GM15510 (cell line): ENCODE results near the gene CMIP.

ENCODE experiments used
- POLR2A ChIP-seq: IDR thresholded peaks from 3 replicates; pipeline ENCODE4 v1.6.1; 2011; ENCODE audit warnings: borderline replicate concordance; ENCODE audit not compliant: insufficient read length; ENCODE audit errors: extremely low read depth

CMIP gene

DNA sequence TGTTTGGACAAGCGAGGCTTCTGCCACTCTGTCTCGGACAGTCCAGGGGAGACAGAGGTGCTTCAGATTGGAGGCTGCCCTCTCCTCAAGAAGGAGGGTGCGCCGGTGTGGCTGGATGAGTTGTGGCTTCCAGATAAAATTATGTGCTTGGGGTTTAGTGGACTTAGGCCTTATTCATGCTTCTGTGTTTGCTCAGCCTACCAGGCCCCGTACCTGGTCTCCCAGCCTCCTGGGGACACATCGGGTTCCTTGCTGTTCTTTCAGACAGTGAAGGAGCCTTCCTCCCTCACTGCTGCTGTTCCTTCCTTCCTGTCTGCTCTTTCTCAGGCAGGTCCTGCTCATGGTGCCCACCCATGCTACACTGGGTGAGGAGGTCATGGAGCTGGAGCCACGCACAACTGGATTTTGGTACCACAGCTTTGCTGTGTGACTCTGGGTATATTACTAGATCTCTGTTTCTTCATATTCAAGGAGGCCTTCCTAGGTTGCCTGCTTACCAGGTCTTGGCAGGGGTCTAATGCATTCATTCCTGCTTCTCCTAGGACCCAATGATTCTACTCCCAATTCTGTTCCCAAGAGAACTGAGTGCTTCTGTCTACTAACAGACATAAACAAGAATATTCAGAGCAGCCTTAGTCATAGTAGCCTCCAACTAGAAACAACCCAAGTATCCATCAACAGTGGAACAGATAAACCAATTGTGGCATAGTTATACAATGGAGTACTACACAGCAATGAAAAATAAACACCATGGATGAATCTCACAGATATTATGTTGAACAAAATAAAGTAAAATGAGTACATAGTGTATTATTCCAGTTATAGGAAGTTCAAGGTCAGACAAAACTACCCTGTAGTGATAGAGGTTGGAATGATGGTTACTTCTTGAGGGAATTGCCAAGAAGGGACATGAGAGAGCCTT is 121.7 kb downstream of the CMIP start:
- TF ChIP-seq POLR2A, result no peak

DNA sequence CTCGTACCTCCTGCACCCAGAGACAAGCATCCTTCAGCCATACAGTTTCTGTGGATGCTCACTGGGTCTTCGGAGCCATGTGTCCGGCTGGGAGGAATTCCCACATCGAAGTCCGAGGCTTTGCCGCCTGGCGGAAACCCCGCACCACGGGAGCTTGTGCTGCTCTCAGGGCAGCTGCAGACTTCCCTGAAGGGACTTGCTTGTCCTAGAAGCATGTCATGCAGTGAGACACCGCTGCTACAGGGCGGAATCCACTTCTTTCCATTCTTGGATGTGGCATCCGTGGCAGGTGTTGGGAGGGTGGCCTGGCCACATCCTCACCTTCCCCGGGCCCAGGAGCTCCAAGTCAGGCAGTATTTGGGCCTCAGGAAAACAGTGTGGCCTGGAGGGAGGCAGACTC is 122.5 kb downstream of the CMIP start:
- no peak for TF ChIP-seq POLR2A

DNA sequence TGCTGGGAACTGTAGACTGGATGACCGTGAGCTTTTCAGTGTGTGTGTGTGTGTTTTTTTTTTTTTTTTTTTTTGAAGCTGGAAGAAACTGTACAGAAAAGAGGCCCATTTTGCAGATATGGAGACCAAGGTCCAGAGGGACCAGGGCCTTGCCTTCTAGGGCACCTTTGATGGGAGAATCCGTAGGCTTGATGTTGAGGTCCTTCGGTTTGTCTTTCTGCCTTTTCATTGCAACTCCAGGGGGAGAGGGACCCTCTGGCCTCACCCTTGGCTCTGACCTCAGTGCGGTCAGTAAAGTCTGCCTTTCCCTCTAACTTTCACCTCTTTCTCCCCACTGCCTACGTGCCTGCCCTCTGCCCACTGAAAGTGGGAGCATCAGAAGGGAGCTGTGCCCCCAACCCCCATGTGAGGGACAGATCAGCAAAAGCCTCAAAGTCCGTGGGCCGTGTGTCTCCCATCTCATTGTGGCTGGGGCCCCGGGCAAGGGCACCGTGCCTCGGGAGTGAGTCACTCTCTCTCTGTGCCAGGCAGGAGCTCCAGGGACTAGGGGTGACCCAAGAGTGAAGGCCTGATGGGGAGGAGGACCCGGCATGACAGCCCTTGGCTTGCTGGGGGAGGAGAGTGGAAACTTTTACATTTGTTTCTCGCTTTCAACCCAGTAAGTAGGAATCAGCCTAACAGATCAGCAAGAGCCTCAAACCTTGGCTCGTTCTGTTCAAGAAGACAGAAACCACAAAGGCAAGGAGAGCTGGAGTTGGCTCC is 123.6 kb downstream of the CMIP start:
- no peak for TF ChIP-seq POLR2A

DNA sequence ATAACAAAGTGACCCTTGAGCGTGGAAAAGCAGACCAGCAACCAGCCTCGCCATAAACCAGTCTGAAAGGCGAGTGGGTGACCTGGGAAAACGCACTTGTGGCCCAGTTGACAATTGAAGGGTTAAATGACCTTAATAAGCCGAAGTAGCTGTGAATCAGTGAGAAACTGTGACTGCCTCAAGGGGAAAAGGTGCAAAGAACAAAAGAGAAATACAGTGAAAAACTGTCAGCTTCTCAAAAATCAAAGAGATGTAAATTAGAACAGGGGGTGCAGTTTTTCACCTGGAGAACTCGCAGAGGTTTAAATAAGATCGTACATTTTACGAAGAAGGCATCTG is 124.1 kb downstream of the CMIP start:
- no peak for TF ChIP-seq POLR2A

DNA sequence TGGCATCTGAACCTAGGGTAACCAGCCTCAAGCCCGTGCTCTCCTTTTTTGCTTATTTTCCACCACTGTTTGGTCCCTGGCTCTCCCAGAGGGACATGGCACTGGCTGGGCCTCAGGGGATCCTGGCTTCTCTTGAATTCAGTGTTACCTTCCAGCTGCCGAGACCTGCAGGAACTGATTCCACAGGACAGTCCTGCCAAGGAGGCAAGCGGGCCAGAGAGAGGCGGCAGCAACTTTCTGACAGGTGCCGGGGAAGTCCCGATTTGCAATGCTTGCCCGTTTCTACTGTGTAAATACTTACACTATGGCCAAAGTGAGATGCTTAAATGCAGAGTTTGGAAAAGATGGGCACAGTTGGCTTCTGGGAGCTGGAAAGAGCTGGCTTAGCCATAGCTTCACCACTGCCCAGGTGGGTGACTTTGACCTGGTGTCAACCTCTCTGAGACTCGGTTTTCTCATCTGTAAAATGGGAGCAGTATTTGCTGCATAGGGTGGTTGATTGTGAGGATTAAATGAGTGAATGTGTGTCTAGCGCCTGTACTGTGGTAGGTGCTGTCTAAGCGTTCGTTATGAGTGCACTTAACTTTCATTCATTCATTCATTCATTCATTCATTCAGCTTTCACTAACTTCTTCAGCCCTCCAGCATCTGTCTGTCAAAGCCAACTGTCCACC is 124.9 kb downstream of the CMIP start:
- TF ChIP-seq POLR2A, result no peak

GRCh38 chr16:81570151-81570846 is 125.7 kb downstream of the CMIP start:
- TF ChIP-seq POLR2A, result no peak

DNA sequence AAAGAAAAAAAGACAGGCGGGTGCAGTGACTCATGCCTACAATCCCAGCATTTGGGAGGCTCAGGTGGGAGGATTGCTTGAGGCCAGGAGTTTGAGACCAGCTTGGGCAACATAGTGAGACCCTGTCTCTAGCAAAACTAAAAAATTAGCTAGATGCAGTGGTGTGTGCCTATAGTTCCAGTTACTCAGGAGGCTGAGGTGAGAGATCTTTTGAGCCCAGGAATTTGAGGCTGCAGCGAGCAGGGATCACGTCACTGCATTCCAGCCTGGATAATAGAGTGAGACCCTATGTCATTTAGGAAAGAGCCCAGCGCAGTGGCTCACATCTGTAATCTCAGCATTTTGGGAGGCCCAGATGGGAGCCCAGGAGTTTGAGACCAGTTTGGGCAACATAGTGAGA is 126.6 kb downstream of the CMIP start:
- no peak for TF ChIP-seq POLR2A

DNA sequence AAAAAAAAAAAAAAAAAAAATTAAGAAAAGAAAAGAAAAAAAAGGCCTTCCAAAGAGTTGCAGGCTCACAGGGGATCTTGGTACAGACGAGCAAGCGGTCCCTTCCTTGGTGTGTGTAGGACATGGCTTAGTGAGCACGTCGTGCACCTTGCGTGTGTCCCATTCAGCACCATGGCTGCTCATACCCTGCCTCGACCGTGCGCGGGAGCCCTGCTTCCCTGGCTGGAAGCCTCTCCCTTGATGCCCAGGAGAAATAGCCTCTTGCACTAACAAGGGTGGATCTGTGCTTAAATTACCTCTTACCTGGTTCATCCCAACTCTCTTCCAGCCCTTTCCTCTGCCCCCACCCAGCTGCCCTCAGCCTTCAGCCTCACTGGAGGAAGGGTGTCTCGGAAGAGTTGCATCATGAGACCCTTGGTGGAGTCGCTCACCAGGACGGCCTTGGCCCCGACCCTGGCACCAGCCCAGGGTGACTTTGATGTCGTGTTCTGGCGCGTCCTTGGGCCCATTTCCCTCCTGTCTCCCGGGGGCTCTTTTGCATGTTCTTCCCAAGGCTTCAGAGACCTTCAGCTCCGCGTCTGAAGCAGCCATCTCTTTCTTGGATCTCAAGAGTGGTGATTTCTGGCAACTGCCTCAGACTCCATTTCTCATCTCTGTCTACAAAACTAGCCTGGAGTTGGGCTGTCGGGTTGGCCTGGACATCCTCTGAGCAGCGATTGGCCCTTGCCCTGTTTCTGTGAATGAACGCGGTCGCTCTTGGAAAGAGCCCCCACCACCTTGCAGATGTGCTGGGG is 127.2 kb downstream of the CMIP start:
- no peak for TF ChIP-seq POLR2A

GRCh38 chr16:81572386-81573144 is 128.0 kb downstream of the CMIP start:
- TF ChIP-seq POLR2A, result no peak

DNA sequence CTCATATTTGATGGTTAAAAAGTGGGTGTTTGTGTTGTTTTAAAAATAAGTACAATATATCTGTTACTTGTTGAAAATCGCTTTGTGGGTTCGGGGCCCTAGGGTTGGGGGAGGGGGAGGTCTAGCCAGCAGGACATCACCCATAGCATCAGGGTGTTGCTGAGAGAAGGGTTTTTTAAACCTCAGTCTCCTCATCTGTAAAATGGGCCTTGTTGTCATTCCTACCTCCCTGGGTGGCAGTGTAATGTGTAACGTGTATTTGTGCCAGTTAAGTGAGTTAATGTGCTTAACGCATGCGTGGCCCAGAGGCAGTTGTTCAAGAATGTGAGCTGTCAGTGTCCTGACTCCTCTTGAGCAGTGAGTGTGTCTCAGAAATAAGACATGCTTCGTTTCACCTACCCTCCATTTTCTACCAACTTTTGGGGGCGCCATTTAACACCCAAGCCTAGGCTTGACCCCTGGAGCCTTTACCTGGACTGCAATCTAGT is 129.0 kb downstream of the CMIP start:
- TF ChIP-seq POLR2A, result no peak

DNA sequence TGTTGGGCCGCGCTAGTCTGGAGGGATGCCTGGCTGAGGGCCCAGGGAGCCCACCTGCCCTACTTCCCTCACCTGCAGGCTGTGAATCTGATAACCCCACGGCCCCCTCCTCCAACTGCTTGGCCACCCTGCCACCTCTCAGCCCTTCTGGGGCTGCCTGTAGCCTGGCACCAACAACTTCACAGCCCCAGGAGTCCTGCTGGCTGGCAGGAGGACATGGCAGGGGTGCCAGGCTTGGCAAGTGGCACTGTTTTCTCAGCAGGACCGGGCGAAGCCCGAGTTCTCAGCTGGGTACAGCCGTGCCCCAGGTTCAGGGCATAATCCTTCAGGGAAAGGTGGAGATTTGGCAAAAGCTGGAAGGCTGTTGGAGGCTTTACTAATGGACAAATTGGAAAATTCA is 129.6 kb downstream of the CMIP start:
- no peak for TF ChIP-seq POLR2A

- no peak for TF ChIP-seq POLR2A
Measured at GRCh38 chr16:81575307-81575706, 130.7 kb downstream of the CMIP start.

DNA sequence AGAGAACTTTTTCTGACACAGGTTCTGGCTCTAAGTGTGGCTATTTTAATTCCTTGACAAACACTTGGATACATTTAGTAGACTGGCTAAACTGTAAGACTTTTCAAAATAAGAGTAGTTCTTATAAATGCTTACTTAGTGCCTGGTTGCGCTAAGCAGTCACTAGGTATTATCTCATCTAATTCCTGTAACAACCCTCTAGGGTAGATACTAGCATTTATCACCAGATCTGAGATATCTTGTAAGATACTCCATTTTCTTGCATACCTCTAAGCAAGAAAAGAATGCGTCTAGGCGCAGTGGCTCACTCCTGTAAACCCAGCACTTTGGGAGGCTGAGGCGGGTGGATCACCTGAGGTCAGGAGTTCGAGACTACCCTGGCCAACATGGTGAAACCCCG is 131.2 kb downstream of the CMIP start:
- no peak for TF ChIP-seq POLR2A
